GM23338 (cell line): ENCODE measurements around the gene BANP. TPM values are rescaled to one million over a fixed set of nuclear protein-coding genes. Genes with fewer than 3 reads are reported as not detected.

ENCODE experiments used
- ATAC-seq: fragments of 200-7000 bp; cut with Tn5 transposase; 3 replicates; pipeline ENCODE4 v1.9.1; 2020
- DNase-seq: peaks from one replicate; pipeline ENCODE4 v3.0.0-alpha.2; 2015; ENCODE audit warnings: low spot score
- H2AFZ ChIP-seq: fragments of 200-600 bp; sonication (generic); 2 replicates; pipeline ENCODE4 v1.8.0; 2016; ENCODE audit warnings: antibody characterized with exemption, mild to moderate bottlenecking, moderate library complexity
- H3F3A ChIP-seq: fragments of 200-600 bp; sonication (generic); replicated peaks from 2 replicates; pipeline ENCODE4 v1.8.0; 2017; ENCODE audit warnings: antibody characterized with exemption, mixed run types, low read depth
- H3K27ac ChIP-seq: fragments of 200-600 bp; sonication (generic); 2 replicates; pipeline ENCODE4 v1.6.1; 2016; ENCODE audit warnings: low read depth
- H3K27me3 ChIP-seq: fragments of 200-600 bp; sonication (generic); 2 replicates; pipeline ENCODE4 v1.8.0; 2016; ENCODE audit warnings: mild to moderate bottlenecking, mixed run types, moderate library complexity; ENCODE audit not compliant: insufficient read depth
- H3K36me3 ChIP-seq: fragments of 200-600 bp; sonication (generic); 2 replicates; pipeline ENCODE4 v1.8.0; 2016; ENCODE audit warnings: mild to moderate bottlenecking; ENCODE audit not compliant: insufficient read depth
- H3K4me1 ChIP-seq: fragments of 200-600 bp; sonication (generic); 2 replicates; pipeline ENCODE4 v1.8.0; 2016; ENCODE audit warnings: mild to moderate bottlenecking, moderate library complexity; ENCODE audit not compliant: insufficient read depth
- H3K4me2 ChIP-seq: fragments of 200-600 bp; sonication (generic); 2 replicates; pipeline ENCODE4 v1.7.1; 2017; ENCODE audit warnings: mixed run types
- H3K4me3 ChIP-seq: fragments of 200-600 bp; sonication (generic); 2 replicates; pipeline ENCODE4 v1.6.1; 2016; ENCODE audit warnings: mixed run types
- H3K79me2 ChIP-seq: fragments of 200-600 bp; sonication (generic); replicated peaks from 2 replicates; pipeline ENCODE4 v1.8.0; 2017; ENCODE audit warnings: mild to moderate bottlenecking; ENCODE audit not compliant: insufficient read depth
- H3K9me2 ChIP-seq: fragments of 200-600 bp; sonication (generic); 2 replicates; pipeline ENCODE4 v1.8.0; 2017; ENCODE audit not compliant: insufficient read depth
- H4K20me1 ChIP-seq: fragments of 200-600 bp; sonication (generic); replicated peaks from 2 replicates; pipeline ENCODE4 v1.8.0; 2017; ENCODE audit warnings: mild to moderate bottlenecking; ENCODE audit not compliant: insufficient read depth
- H3K27ac Mint-ChIP-seq: 2 replicates; pipeline ENCODE4 v1.8.0; 2020; ENCODE audit warnings: inconsistent platforms, mild to moderate bottlenecking, moderate library complexity, mixed read lengths
- H3K27me3 Mint-ChIP-seq: 3 replicates; pipeline ENCODE4 v1.8.0; 2022; ENCODE audit warnings: low read depth, mild to moderate bottlenecking, moderate library complexity, mixed read lengths, inconsistent platforms; ENCODE audit not compliant: insufficient read depth, poor library complexity
- H3K36me3 Mint-ChIP-seq: 3 replicates; pipeline ENCODE4 v1.8.0; 2021; ENCODE audit warnings: low read depth, mild to moderate bottlenecking, inconsistent platforms, moderate library complexity, mixed read lengths
- H3K4me1 Mint-ChIP-seq: 3 replicates; pipeline ENCODE4 v1.8.0; 2020; ENCODE audit warnings: mild to moderate bottlenecking, inconsistent platforms, mixed read lengths
- H3K4me3 Mint-ChIP-seq: 3 replicates; pipeline ENCODE4 v1.8.0; 2021; ENCODE audit warnings: moderate library complexity, mild to moderate bottlenecking, inconsistent platforms, mixed read lengths
- H3K9me3 Mint-ChIP-seq: 3 replicates; pipeline ENCODE4 v1.8.0; 2020; ENCODE audit warnings: moderate library complexity, mild to moderate bottlenecking, inconsistent platforms, mixed read lengths
- CREB1 ChIP-seq: fragments of 250-450 bp; sonication (Bioruptor Pico); IDR thresholded peaks from 2 replicates; pipeline ENCODE4 v1.5.0; 2020; ENCODE audit warnings: low read depth, mild to moderate bottlenecking, moderate library complexity
- ETS1 ChIP-seq: IDR thresholded peaks from 2 replicates; pipeline ENCODE4 v1.6.1; 2016; ENCODE audit warnings: antibody characterized with exemption
- EZH2 ChIP-seq: fragments of 200-600 bp; sonication (generic); IDR thresholded peaks from one replicate; pipeline ENCODE4 v1.8.0; 2017; ENCODE audit warnings: antibody characterized with exemption, mild to moderate bottlenecking, low read depth; ENCODE audit not compliant: unreplicated experiment
- EZH2phosphoT487 ChIP-seq: fragments of 200-600 bp; sonication (generic); IDR thresholded peaks from one replicate; pipeline ENCODE4 v1.8.1; 2018; ENCODE audit warnings: antibody characterized with exemption; ENCODE audit not compliant: unreplicated experiment
- JUNB ChIP-seq: IDR thresholded peaks from one replicate; pipeline ENCODE4 v1.6.1; 2016; ENCODE audit warnings: antibody characterized with exemption; ENCODE audit not compliant: unreplicated experiment
- NANOG ChIP-seq: IDR thresholded peaks from 2 replicates; pipeline ENCODE4 v1.6.1; 2016; ENCODE audit warnings: antibody characterized with exemption, borderline replicate concordance
- POLR2AphosphoS5 ChIP-seq: IDR thresholded peaks from 2 replicates; pipeline ENCODE4 v1.6.1; 2016; ENCODE audit warnings: antibody characterized with exemption, low read depth
- STAT1 ChIP-seq: IDR thresholded peaks from one replicate; pipeline ENCODE4 v1.6.1; 2016; ENCODE audit warnings: antibody characterized with exemption; ENCODE audit not compliant: unreplicated experiment
- ZNF114 ChIP-seq: fragments of 250-450 bp; sonication (Bioruptor Pico); IDR thresholded peaks from 2 replicates; pipeline ENCODE4 v1.5.0; 2020; ENCODE audit warnings: mild to moderate bottlenecking, moderate library complexity
- ZNF331 ChIP-seq: fragments of 250-450 bp; sonication (Bioruptor Pico); IDR thresholded peaks from 2 replicates; pipeline ENCODE4 v1.5.0; 2020; ENCODE audit warnings: low read depth, mild to moderate bottlenecking, moderate library complexity
- polyA plus RNA-seq: library from polyadenylated mRNA; unstranded; fragments of >200 nt; fragmentation: Nextera tagmentation; extraction: Ambion mirVana; gene quantifications from 2 replicates; pipeline ENCODE4 v1.2.1, GENCODE V29; 2016
- total RNA-seq: library from RNA; depleted of rRNA; stranded (reverse); fragments of >200 nt; shearing (Covaris generic); gene quantifications from 2 replicates; pipeline ENCODE4 v1.2.3, GENCODE V29; 2014
- TF ChIP-seq, protein P1 (sequence below): fragments of 250-450 bp; sonication (Bioruptor Pico); IDR thresholded peaks from 2 replicates; pipeline ENCODE4 v1.5.0; 2020; ENCODE audit warnings: mild to moderate bottlenecking, moderate library complexity
- TF ChIP-seq, protein P2 (sequence below), 2 experiments: fragments of 200-600 bp in 1 of 2; sonication (generic) in 1 of 2; conservative IDR thresholded peaks; 2 replicates each; pipeline versions ENCODE4 v1.5.1 to v1.6.1; 2016 to 2017; ENCODE audit warnings: antibody characterized with exemption in 2 of 2, low read depth in 2 of 2, mild to moderate bottlenecking in 2 of 2, moderate library complexity in 1 of 2
- TF ChIP-seq, protein P3 (sequence below): IDR thresholded peaks from one replicate; pipeline ENCODE4 v1.6.1; 2018; ENCODE audit warnings: antibody characterized with exemption; ENCODE audit not compliant: unreplicated experiment

BANP gene
- total and polyA plus RNA-seq, 2 experiments from 2014 or later: 22.3 to 48.0 TPM

DNA sequence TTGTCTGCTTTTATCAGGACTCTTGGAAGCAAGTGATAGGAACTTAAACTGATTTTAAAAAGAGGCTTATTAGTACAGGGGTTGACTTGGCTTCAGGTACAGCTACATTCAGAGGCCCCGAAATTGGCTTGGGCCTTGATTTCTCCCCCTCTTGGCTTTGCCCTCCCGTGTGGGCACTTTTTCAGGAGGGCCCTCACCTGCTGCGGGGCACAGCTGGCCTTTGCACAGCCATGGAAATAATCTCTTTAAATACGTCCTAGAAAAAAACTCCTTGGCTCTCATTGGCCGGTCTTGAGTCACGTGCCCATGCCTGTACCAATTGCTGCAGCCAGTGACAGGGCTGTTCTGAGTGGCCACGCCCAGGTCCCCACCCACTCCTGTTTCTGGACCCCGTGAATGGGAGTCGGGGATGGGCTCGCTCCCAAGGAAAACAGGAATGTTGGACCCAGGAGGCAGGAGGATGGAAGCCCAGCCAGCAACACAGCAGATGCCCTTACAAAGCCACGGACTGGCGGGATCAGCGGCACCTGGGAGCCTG, 29.9 kb upstream of the BANP start:
- no peaks in the 10 kb centered on the region for H3K36me3 ChIP-seq
- 0 out of 3 replicates have a peak, but pooled peaks cover 6% of the 10 kb centered on the region for H3K9me3 Mint-ChIP-seq
- H3K36me3 Mint-ChIP-seq: no peaks in the 10 kb centered on the region
- H3K27me3 ChIP-seq: no peaks in the 10 kb centered on the region
- no peak overlapping the region for H3K4me2 ChIP-seq
- peaks cover 10% of the 10 kb centered on the region for H3K27me3 Mint-ChIP-seq
- H3K4me1 Mint-ChIP-seq: peaks cover 20% of the 10 kb centered on the region
- H3K27ac ChIP-seq: no peak overlapping the region
- no peak overlapping the region for H2AFZ ChIP-seq
- H4K20me1 ChIP-seq: no peaks in the 10 kb centered on the region
- no peak overlapping the region for H3K4me3 ChIP-seq
- DNase-seq (no peak), ATAC-seq (peak; percentile 13; the same call in 2 of the 3 replicates)
- no peak overlapping the region for H3K27ac Mint-ChIP-seq
- no peaks in the 10 kb centered on the region for H3K4me1 ChIP-seq
- no peaks in the 10 kb centered on the region for H3K79me2 ChIP-seq
- TF ChIP-seq, protein P1, sequence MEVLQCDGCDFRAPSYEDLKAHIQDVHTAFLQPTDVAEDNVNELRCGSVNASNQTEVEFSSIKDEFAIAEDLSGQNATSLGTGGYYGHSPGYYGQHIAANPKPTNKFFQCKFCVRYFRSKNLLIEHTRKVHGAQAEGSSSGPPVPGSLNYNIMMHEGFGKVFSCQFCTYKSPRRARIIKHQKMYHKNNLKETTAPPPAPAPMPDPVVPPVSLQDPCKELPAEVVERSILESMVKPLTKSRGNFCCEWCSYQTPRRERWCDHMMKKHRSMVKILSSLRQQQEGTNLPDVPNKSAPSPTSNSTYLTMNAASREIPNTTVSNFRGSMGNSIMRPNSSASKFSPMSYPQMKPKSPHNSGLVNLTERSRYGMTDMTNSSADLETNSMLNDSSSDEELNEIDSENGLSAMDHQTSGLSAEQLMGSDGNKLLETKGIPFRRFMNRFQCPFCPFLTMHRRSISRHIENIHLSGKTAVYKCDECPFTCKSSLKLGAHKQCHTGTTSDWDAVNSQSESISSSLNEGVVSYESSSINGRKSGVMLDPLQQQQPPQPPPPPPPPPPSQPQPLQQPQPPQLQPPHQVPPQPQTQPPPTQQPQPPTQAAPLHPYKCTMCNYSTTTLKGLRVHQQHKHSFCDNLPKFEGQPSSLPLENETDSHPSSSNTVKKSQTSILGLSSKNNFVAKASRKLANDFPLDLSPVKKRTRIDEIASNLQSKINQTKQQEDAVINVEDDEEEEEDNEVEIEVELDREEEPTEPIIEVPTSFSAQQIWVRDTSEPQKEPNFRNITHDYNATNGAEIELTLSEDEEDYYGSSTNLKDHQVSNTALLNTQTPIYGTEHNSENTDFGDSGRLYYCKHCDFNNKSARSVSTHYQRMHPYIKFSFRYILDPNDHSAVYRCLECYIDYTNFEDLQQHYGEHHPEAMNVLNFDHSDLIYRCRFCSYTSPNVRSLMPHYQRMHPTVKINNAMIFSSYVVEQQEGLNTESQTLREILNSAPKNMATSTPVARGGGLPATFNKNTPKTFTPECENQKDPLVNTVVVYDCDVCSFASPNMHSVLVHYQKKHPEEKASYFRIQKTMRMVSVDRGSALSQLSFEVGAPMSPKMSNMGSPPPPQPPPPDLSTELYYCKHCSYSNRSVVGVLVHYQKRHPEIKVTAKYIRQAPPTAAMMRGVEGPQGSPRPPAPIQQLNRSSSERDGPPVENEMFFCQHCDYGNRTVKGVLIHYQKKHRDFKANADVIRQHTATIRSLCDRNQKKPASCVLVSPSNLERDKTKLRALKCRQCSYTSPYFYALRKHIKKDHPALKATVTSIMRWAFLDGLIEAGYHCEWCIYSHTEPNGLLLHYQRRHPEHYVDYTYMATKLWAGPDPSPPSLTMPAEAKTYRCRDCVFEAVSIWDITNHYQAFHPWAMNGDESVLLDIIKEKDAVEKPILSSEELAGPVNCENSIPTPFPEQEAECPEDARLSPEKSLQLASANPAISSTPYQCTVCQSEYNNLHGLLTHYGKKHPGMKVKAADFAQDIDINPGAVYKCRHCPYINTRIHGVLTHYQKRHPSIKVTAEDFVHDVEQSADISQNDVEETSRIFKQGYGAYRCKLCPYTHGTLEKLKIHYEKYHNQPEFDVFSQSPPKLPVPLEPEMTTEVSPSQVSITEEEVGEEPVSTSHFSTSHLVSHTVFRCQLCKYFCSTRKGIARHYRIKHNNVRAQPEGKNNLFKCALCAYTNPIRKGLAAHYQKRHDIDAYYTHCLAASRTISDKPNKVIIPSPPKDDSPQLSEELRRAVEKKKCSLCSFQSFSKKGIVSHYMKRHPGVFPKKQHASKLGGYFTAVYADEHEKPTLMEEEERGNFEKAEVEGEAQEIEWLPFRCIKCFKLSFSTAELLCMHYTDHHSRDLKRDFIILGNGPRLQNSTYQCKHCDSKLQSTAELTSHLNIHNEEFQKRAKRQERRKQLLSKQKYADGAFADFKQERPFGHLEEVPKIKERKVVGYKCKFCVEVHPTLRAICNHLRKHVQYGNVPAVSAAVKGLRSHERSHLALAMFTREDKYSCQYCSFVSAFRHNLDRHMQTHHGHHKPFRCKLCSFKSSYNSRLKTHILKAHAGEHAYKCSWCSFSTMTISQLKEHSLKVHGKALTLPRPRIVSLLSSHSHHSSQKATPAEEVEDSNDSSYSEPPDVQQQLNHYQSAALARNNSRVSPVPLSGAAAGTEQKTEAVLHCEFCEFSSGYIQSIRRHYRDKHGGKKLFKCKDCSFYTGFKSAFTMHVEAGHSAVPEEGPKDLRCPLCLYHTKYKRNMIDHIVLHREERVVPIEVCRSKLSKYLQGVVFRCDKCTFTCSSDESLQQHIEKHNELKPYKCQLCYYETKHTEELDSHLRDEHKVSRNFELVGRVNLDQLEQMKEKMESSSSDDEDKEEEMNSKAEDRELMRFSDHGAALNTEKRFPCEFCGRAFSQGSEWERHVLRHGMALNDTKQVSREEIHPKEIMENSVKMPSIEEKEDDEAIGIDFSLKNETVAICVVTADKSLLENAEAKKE (CRISPR knock-in tag): no peak
- TF ChIP-seq CREB1 (CRISPR knock-in tag) (no peak), NANOG (no peak), JUNB (no peak), ETS1 (no peak), STAT1 (no peak), ZNF331 (CRISPR knock-in tag) (no peak), POLR2AphosphoS5 (no peak), ZNF114 (CRISPR knock-in tag) (no peak), EZH2 (no peak), EZH2phosphoT487 (no peak)
- TF ChIP-seq, protein P2, sequence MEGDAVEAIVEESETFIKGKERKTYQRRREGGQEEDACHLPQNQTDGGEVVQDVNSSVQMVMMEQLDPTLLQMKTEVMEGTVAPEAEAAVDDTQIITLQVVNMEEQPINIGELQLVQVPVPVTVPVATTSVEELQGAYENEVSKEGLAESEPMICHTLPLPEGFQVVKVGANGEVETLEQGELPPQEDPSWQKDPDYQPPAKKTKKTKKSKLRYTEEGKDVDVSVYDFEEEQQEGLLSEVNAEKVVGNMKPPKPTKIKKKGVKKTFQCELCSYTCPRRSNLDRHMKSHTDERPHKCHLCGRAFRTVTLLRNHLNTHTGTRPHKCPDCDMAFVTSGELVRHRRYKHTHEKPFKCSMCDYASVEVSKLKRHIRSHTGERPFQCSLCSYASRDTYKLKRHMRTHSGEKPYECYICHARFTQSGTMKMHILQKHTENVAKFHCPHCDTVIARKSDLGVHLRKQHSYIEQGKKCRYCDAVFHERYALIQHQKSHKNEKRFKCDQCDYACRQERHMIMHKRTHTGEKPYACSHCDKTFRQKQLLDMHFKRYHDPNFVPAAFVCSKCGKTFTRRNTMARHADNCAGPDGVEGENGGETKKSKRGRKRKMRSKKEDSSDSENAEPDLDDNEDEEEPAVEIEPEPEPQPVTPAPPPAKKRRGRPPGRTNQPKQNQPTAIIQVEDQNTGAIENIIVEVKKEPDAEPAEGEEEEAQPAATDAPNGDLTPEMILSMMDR (conservative IDR thresholded peaks at IDR 0.05; ENCODE audit: low read depth in 2 of 2): no peak
- TF ChIP-seq, protein P3, sequence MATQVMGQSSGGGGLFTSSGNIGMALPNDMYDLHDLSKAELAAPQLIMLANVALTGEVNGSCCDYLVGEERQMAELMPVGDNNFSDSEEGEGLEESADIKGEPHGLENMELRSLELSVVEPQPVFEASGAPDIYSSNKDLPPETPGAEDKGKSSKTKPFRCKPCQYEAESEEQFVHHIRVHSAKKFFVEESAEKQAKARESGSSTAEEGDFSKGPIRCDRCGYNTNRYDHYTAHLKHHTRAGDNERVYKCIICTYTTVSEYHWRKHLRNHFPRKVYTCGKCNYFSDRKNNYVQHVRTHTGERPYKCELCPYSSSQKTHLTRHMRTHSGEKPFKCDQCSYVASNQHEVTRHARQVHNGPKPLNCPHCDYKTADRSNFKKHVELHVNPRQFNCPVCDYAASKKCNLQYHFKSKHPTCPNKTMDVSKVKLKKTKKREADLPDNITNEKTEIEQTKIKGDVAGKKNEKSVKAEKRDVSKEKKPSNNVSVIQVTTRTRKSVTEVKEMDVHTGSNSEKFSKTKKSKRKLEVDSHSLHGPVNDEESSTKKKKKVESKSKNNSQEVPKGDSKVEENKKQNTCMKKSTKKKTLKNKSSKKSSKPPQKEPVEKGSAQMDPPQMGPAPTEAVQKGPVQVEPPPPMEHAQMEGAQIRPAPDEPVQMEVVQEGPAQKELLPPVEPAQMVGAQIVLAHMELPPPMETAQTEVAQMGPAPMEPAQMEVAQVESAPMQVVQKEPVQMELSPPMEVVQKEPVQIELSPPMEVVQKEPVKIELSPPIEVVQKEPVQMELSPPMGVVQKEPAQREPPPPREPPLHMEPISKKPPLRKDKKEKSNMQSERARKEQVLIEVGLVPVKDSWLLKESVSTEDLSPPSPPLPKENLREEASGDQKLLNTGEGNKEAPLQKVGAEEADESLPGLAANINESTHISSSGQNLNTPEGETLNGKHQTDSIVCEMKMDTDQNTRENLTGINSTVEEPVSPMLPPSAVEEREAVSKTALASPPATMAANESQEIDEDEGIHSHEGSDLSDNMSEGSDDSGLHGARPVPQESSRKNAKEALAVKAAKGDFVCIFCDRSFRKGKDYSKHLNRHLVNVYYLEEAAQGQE: no peak
- H3F3A ChIP-seq: 0 out of 2 replicates have a peak, but pooled peaks cover 6% of the 10 kb centered on the region
- H3K9me2 ChIP-seq: no peaks in the 10 kb centered on the region
- H3K4me3 Mint-ChIP-seq: no peak overlapping the region
